Stomach (tissue), 4 donors: ENCODE measurements around the gene OR14A16.

Experiments used
- EP300 ChIP-seq: sonication (generic); formaldehyde crosslinking; IDR thresholded peaks from one replicate; pipeline ENCODE4 v1.6.1; 2017; ENCODE audit warnings: antibody characterized with exemption
- POLR2A ChIP-seq, 4 donors: fragments of 450-650 bp; IDR thresholded peaks; one replicate each; pipeline ENCODE4 v1.6.1; 2016; ENCODE audit warnings: antibody characterized with exemption in 4 of 4, control low read depth in 2 of 4, mild to moderate bottlenecking in 1 of 4, moderate library complexity in 1 of 4
- POLR2AphosphoS5 ChIP-seq, 3 donors: sonication (generic); formaldehyde crosslinking; IDR thresholded peaks; one replicate each; pipeline ENCODE4 v1.6.1; 2016; ENCODE audit warnings: antibody characterized with exemption in 3 of 3
- TF ChIP-seq, protein P1 (sequence below), 7 experiments: fragments of 450-650 bp in 4 of 7; fragments of 200-600 bp in 3 of 7; sonication (generic) in 3 of 7; IDR thresholded peaks; one replicate each; pipeline ENCODE4 v1.5.1; 2016 to 2019; ENCODE audit warnings: antibody characterized with exemption in 7 of 7, control low read depth in 2 of 7, mild to moderate bottlenecking in 1 of 7

DNA sequence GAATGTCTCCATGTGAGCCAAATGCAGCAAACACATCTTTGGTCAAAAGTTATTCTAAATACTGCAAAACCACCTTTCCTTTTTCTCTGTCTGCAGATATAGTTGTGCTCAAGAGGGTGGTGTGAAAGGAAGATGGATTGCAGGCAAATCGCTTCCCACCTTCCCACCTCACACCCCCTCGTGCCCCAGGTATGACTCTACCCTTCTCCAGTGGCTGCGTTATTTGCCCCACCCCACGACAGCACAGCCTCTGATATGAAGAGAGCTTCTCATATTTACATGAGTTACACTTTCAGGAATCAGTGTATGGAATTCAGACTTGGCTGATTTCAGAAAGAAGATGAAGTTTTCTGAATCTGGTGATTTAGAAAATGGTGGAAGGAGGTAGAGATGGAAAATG, 38.8 kb upstream of the OR14A16 start:
- TF ChIP-seq, protein P1, sequence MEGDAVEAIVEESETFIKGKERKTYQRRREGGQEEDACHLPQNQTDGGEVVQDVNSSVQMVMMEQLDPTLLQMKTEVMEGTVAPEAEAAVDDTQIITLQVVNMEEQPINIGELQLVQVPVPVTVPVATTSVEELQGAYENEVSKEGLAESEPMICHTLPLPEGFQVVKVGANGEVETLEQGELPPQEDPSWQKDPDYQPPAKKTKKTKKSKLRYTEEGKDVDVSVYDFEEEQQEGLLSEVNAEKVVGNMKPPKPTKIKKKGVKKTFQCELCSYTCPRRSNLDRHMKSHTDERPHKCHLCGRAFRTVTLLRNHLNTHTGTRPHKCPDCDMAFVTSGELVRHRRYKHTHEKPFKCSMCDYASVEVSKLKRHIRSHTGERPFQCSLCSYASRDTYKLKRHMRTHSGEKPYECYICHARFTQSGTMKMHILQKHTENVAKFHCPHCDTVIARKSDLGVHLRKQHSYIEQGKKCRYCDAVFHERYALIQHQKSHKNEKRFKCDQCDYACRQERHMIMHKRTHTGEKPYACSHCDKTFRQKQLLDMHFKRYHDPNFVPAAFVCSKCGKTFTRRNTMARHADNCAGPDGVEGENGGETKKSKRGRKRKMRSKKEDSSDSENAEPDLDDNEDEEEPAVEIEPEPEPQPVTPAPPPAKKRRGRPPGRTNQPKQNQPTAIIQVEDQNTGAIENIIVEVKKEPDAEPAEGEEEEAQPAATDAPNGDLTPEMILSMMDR (IDR thresholded peaks at IDR 0.05) = no peak
- TF ChIP-seq POLR2A (IDR thresholded peaks at IDR 0.05) (no peak), EP300 (no peak), POLR2AphosphoS5 (IDR thresholded peaks at IDR 0.05) (no peak)
